ENCODE results near the gene TMEM53.

Gene TMEM53

DNA sequence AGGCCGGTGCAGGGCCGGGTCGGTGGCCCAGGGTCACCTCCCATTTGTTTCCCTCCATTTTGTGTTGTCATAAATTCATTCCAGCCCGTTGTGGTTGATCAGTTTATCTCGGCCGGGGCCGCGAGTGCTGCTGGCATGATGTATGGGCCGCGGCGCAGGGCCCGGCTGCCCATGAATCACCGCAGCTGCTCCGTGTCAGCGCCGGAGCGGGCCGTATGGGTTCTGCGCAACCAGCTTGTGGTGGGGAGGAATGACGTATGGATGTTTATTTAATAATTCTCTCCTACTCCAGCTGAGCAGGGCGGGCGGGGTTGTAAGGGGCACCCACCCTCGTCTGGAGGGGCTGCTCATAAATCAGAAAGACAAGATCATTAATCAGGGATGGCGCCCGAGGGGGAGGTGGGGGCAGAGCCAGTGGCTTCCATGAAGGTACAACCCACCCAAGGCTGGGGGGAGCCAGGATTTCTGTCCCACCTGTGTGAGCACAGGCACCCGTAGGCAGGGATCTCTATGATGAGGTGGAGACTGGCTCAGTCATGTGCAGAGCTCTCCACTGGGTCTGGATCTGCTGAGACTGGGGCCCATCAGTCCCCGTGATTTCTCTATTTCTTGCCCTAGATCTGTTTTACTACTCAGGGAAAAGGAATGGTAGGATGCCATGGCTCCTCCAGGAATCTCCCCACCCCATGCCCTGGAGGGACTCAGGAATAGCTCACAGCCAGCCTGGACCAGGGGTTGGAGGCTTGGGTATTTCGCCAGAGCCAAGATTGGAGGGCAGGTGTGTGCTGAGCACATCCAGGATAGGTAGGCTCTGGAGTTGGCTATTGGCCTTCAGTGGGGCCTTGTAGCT, 27.8 kb downstream of the TMEM53 start:
- DNase-seq = no peak

DNA sequence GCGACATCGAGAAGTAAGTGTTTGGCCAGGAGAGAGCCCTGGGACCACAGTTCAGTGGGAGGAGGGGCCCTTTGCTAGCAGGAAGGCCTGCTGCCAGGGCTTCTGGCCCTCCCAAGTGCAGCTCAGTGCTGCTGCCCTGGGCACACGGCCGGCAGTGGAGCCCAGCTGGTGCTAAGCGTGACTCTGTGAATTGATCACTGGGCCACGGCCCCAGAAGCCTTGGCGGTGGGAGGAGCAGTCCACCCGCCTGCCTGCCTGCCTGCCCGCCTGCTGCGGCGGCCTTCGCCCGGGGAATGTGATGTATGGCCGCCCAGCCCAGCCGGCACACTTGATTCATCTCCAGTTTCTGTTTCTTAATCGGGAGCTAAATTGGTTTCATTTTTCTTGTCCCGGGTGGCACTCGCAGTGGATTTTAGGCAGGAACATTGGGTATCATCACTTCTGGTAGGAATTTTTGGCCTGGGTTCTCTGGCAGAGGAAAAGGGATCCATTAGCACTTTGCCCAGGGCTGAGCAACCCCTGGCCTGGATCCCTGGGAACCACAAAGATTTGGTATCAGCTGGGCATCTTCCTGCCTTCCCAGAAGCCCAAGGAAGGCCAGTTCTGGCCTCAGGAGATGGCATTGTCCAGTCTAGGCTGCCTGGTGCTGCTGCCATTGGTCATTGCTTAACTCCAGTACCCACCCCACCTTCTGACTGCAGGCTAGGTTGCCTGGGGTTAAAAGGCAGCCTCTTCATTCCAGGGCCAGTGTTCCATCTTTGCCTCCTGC, 28.6 kb downstream of the TMEM53 start:
- DNase-seq = no peak

DNA sequence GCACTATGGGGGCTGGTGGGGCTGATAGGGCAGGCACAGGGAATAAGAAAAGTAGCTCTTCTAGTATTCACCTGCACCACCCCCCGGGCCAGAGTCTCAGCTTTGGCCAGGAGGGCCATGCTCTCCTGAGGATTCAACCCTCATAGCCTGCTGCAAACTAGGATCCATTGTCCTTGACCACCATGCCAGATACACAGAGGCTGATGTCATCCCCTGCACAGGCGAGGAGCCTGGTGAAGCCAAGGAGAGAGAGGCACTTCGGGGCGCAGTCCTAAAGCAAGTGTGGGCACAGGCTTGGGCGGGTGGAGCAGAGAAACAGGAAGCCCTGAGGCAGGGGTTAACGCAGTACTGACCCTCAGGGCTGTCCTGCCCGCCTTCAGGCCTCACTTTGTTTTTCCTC, 29.5 kb downstream of the TMEM53 start:
- DNase-seq = no peak

DNA sequence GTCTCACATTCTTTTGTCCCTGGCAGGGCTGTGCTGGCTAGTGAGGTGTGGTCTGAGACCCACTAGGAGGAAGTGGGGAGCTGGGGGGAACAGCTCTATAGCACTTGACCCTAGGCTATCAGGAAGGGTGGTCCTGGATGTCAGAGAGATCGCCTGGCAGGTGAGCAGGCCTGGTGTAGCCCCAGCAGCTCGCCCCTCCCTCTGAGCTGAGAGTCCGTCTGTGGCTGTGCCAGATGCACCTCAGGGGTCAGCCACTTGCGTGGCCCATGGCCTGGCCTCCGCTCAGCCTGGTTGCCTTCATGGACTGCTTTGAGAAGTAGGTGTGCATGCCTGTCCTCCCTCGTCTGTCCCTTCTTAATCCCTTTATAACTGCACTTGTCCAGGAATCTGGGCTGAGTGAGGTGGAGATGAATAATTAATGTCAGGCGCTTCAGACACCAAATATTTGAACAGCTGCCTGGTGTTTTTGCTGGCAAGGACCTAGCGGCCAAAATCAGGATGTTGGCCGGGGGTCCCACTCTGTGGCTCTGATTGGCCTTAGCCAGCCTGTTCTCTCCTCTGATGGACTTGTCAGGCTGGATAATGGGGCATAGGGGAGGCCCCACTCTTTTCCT, 30.5 kb downstream of the TMEM53 start:
- no peak for DNase-seq

DNA sequence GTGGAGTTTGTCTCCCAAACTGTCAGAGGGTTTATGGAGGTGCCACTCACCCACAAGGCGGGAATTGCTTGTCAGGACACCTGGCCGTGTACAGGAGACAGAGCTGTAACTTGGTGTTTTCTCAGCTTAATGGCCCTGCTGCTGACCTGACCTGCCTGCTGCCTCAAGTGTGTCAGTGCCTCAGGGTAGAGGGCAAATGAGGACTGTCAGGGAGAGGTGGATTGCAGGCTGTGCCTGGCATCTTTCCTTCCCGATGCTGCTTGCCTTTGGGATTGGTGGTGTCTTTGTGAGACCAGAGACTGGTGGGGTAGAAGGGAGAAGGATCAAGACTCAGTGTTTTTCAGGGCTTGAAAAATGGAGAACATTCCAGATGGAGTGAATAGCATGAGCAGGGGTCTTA, 31.4 kb downstream of the TMEM53 start:
- no peak for DNase-seq

DNA sequence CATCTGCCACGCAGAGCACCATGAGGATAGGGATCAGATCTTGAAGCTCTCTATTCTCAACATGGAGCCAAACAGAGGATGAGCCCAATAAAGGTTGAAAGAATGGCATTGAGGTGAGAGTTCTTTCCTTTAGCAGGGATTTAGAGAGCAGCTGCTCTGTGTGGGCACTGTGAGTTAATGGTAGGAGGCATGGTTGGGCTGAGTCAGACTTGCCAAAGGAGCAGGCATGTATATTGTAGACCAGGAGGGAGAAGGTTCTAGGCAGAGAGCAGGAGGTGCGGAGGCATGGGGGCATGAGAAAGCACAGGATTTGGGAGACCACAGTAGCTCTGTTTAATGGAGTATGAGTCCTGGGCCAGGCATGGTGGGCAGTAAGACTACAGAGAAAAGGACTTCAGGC, 32.0 kb downstream of the TMEM53 start:
- DNase-seq = no peak

DNA sequence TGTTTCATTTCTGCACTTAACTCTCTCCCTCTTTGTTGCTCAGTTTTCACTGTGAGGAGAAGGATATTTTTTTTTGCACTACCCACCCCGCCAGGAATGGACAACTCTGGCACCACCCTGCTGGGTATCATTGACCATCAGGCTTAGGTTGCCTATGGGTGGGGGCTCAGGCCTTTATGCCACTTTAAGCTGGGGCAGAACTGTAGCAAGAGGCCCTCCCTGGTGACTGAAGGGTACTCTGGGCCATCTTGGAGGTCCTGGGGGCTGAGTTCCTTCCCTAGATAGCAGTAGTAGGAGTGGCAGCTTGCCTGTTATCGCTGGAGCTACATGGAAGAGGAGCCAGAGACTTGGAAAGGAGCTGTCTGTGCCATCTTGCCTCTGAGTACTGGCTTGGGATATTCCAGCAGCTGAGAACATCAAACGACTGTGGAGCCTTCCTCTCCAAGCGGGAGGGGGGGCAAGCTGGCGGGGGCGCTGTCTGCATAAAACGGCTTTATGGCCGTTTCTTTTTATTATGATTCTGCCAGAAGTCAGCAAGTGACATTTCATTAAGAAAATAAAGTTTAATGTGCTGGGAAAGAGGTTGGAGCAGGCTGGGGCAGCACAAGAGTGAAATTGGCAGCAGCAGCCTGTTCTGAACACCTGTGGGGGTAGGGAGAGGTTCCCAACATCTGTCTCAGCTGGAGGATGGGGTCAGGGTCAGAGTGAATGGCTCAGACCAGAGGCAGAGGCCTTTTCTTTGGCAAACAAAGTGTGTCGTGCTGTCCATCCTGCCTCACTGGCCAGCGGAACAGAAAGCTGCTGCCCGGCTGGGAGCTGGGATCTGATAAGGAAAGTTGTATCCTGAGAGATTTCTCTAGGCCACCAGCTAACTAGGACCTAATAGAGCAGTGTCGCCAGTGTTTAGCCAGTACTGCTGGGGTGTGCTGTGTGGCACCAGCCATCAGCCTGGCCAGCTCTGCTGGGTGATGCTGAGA, 32.9 kb downstream of the TMEM53 start:
- no peak for DNase-seq

DNA sequence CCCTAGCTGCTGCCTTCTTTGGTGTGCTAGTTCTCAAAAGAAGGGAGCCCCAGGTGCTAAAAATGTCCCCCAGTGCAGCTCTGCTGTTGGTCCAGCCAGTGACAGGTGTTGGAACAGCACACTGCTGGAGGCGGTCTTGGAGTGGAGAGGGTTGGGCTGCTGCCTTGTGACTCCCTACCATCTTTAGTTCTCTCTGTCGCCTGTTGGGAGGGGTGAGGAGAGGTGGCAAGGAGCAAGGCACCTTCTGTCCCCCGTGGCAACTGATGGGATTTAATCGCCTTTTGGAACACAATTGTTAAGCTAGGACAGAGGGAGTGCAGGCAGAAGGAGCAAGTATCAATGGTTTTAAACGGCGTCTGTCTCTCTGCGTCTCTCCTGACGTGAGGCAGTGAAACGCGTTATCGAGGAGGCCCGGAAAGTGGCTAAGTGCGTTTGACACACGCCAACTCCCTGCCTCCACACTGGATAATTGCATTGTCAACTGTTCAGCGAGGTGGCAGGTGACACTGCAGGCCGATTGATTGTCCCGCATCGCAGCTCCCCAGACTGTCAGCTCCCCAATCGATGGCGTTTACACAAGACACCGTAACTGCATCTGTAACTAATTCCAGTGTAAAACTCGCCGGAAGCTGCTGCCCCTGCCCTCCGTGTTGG, 34.0 kb downstream of the TMEM53 start:
- DNase-seq = no peak

DNA sequence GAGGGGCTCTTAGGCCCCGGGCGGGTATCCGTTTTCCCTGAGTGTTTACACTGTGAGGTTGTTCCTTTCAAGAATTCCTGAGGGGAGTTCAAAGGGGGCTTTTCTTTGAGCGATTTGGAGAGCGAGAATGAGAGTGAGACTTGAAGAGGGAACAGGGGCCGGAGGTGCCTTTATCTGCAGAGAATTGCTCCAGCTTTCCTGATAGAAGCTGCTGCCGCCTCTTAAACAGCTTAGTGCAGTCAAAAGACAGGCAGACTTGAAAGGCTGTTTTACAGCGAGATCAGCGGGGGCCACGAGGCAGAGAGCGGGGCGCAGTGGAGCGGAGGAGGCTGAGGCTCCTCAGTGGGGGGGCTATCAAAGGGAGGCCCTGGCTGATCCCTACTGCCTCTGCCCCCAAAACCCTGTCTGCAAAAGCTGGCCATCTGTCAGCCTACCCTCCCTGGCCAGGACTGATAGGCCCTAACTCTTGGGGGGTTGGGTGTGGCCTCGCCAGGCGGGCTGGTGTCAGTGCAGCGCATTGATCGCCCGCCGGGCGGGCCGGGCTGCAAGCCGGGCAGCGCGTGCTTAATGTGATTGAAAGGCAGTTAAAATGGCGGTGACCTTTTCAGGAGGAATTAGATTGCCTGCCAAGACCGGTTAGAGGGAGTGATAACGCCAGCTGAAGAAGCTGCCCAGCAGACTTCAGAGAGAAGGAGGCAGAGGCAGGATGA, 36.4 kb downstream of the TMEM53 start:
- DNase-seq = no peak

DNA sequence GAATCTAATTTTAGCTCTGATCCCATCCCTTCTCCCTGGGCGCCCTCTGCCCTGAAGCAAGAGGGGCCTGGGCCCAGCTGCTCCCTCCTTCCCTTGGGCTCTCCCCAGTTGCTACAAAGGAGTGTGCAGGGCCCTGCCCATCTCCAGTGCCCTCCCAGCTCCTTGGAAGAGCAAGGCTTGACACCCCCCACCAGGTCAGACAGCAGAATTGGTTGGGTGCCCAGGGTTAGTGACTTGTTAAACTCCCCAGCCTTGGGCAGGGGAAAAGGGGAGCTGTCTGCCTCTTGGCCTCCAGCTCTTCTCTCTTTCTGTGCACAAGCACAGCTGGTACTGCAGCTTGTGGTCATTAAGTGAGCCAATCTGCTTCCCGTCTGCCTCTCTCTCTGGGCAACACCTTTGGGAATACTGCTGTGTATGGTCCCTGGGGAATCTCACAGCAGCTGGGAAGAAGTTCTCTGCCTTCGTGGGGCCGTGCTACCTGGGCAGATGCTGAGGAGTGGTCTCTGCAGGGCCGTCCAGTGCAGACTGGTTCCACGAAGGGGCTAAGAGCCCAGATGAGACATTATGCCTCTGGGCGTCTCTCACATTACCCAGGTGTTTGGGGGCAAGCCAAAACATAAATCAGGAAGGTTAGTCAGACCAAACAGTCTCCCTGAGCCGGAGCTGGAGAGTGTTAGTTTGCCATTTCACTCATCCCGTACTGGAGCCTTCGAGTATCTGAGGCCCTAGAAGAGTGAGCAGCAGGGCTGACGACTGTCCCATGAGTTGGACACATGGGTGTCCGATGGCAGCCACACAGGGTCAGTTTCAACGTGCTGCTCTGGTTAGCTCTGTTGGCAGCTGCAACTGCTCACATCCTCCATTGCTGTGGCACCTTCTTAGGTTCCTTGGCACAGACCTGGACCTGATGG, 37.3 kb downstream of the TMEM53 start:
- no peak for DNase-seq

DNA sequence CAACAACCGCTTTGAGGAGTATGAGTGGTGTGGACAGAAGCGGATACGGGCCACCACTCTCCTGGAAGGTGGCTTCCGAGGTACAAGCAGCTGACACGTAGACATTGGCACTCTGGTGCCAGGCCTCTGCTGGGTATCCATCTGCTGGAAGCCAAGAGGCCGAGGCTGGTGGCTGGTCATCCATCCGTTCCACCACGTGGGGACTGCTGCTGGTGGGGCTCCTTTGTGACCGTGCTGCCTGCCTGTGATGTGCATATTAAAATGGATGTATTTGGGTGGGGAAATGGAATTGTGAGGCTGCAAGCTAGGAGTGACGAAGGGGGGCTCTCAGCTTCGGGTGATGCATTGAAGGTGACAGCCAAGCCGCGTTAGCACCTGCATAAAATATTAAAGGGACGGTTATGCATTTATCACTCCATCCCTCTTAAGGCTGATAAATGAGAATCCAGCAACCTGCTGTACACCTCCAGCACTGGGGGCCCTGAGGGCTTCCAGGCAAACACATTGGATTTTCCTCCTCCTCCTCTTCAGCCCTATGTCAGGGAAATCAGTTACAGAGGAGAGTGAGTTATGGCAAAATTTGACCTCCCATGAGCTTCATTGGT, 38.1 kb downstream of the TMEM53 start:
- no peak for DNase-seq

DNA sequence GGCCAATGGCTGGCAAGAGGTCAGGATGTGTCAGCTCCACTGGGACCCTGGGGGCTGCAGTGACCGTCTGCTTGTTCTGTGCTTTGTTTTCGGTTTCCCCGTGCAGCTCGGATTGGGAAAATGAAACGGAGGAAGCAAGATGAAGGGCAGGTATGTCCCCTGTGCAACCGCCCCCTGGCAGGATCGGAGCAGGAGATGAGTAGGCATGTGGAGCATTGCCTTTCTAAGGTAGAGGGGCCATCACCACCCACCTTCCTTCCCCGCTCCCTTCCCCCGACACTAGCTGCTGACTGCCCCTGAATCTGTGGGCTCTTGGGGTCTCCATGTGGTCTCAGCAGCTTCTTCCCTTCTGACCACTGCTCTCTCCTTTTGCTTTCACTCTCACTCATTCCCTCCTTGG, 38.8 kb downstream of the TMEM53 start:
- no peak for DNase-seq

DNA sequence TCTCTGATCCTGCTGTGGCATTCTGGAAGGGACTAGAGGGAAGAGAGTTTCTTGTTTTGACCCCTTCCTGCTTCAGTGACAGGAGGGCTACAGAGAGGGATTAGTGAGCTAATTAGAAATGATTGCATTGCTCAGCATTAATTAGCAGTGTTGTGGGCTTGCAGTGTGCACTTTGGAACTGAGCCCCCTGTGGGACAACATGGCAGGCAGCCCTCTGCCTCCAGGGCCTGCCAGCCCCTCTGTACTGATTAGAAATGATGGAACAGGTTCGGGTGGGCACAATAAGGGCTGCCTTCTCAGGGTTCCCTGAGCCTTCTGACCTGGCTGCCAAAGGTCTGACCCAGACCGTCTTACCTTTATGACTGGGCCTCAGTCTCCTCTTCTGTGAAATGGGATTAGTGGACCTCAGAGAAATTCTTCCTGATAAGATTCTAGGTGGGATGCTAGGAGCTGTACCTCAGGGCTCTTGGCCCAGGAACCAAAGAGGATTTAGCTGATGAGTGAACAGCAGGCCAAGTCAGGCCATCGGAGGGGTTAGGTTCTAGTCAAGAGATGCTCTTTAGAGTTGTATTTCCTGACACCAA, 39.6 kb downstream of the TMEM53 start:
- no peak for DNase-seq

DNA sequence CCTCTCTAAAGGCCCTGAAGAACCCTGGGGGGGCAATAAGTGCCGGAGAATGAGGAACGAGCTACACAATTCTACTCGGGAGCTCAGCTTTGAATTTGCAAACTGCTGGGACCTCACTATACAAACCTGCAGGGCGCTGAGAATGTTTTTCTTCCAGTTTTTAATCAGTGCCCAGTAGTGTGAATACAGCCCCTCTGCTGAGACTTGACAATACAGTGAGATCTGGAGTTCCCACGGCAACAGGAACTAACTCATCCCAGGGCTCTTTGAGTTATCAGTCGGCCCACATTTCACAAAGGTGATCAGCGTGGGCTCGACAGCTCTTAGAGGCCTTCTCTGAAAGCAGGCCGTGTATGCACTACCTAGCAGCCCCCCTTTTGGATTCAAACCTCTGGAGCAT, 41.7 kb downstream of the TMEM53 start:
- DNase-seq = no peak

DNA sequence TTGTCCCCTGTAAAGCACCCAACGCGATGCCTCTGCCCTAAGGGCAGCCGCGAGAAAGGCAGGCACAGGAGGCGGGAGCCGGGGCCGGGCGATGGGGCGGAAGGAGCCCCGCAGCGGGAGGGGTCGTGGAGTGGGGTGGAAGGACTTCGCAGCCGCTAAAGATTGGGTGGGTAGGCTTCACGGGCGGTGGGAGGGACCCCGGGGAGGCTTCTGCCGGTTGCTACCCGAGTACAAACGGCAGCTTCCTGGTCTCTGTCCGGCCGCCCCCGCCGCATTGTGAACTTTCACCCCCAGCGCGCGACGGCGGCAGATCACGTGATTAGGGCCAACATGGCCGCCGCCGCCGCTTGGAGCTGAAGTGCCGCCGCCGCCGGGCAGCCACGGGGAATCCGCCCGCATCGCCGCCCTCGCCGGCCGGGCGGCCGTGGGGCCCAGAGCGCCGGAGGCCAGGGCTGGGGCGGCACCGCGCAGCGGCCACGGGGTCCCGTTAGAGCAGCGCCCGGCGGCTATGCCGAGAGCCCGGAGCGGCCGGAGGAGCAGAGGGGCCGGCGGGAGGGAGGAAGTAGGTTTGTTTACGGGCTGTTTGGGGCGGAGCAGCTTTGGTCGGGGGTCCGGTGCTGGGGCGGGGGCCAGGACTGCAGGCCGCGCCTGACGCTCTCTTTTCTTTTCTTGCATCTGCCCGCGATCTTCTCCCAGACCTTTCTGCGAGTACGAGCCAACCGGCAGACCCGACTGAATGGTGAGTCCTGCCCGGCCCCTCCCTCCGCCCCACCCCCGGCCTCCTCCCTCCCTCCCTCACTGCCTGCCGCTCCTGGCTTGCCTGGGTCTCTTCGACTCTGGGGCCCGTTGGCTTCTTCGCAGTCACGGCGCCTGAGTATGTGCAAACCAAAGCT, 42.4 kb downstream of the TMEM53 start:
- peak; percentile 96 for DNase-seq

DNA sequence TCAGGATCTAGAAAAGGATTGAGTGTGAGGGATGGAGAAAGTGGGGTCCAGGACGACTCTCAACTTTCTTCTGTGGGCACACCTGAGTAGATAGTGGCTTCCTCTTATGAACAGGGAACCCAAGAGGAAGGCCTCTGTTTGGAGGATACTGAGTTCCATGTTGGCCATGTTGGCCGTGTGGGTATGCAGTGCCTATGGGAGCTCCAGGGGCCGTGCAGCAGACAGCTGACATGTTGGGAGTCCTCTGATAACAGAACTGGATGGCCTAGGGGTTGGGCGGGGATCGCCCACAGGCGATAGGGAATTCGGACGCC, 43.0 kb downstream of the TMEM53 start:
- DNase-seq = no peak

DNA sequence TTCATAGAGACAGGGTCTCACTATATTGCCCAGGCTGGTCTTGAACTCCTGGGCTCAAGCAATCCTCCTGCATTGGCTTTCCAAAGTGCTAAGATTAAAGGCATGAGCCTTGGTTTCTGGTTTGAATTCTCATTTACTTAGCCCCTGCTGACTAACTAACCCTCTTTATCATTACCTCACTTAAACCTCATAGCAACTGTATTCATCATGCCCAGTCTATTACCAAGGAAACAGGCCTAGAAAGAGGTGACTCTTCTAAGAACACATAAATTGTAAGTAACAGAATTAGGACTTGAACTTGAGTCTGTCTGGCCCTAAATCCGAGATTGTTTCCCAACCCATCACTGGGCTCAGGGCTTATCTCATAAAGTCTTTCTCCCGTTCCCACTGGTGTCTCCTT, 44.2 kb downstream of the TMEM53 start:
- DNase-seq = no peak

DNA sequence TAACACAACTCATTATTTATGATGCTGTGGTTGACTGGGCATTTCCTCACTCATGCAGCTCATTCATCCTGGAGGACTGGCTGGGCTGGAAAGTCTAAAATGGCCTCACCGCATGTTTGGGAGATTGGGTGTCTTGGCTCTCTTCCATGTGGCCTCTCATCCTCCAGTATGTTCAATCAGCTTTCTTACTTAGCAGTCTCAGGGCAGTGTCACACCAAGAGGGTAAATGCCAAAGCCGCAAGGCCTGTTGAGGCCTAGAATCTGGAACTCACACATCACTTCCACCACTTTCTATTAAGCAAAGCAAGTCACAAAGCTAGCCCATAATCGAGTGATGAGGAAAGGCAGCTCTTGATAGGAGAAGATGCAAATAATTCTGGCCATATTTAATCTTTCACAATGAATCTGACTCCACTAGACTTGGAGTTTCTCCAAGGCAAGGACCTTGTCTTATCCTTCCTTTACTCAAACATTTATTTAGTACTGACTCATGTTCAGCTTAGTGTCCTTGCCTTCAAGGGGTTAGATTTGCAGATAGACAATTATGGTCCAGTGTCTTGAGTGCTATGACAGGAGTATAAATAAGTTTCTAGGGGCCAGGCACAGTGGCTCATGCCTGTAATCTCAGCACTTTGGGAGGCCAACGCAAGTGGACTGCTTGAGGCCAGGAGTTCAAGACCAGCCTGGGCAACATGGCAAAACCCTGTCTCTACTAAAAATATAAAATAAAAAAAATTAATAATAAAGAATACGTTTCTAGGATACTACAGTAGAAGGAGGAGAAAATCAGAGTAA, 45.1 kb downstream of the TMEM53 start:
- no peak for DNase-seq
